Breast epithelium (tissue), 4 donors: ENCODE data around the gene ATN1. TPM values are rescaled to one million over a fixed set of nuclear protein-coding genes. Genes with fewer than 3 reads are reported as not detected.
A peak's percentile ranks its signal among the peaks of the same experiment; 100 is the strongest.
"Not testable (repeated sequence)": the region's sequence is repeated elsewhere in the genome, so short reads cannot be mapped to it uniquely, and the experiment has no call there.

ENCODE experiments used
- DNase-seq, 2 donors: peaks; one replicate each; pipeline ENCODE4 v3.0.0-alpha.2; 2019; ENCODE audit warnings: low spot score in 2 of 2
- H3K27ac ChIP-seq, 2 donors: fragments of 200-600 bp; sonication (generic) in 1 of 2; one replicate each; pipeline ENCODE4 v1.5.1; 2016 to 2019; ENCODE audit warnings: mild to moderate bottlenecking in 1 of 2
- H3K27me3 ChIP-seq, 2 donors: fragments of 200-600 bp; sonication (generic) in 1 of 2; one replicate each; pipeline versions ENCODE4 v1.5.1 to v1.6.0; 2017 to 2019; ENCODE audit warnings: control low read depth in 1 of 2, mild to moderate bottlenecking in 1 of 2
- H3K36me3 ChIP-seq: fragments of 200-600 bp; one replicate; pipeline ENCODE4 v1.5.1; 2019
- H3K4me1 ChIP-seq, 2 donors: fragments of 200-600 bp; sonication (generic); one replicate each; pipeline ENCODE4 v1.5.1; 2016 to 2019; ENCODE audit warnings: control low read depth in 1 of 2
- H3K4me3 ChIP-seq, 3 donors: fragments of 200-600 bp; sonication (generic); 1 replicate in 2 of 3; 2 replicates in 1 of 3; pipeline ENCODE4 v1.5.1; 2016 to 2019; ENCODE audit warnings: mild to moderate bottlenecking in 3 of 3, moderate library complexity in 2 of 3
- H3K9me3 ChIP-seq, 2 donors: fragments of 200-600 bp; sonication (generic) in 1 of 2; one replicate each; pipeline ENCODE4 v1.5.1; 2016 to 2019; ENCODE audit warnings: control low read depth in 1 of 2
- POLR2A ChIP-seq: fragments of 450-650 bp; IDR thresholded peaks from one replicate; pipeline ENCODE4 v1.6.1; 2016; ENCODE audit warnings: antibody characterized with exemption, mild to moderate bottlenecking, moderate library complexity
- POLR2AphosphoS5 ChIP-seq, 3 donors: sonication (generic); formaldehyde crosslinking; IDR thresholded peaks; one replicate each; pipeline ENCODE4 v1.6.1; 2017; ENCODE audit warnings: antibody characterized with exemption in 3 of 3
- intact Hi-C: fragments of 100-400 bp; cut with DNase I; formaldehyde crosslinking; loops from one replicate; pipeline ENCODE4 v1.15.1; 2023; ENCODE audit warnings: low total_unique reads
- total RNA-seq, 3 donors: library from RNA; depleted of rRNA; stranded (reverse); fragments of >200 nt; gene quantifications; one replicate each; pipeline ENCODE4 v1.1.0, GENCODE V29; 2016
- TF ChIP-seq, protein P1 (sequence below), 3 donors: fragments of 450-650 bp; IDR thresholded peaks; one replicate each; pipeline ENCODE4 v1.5.1; 2016 to 2017; ENCODE audit warnings: antibody characterized with exemption in 3 of 3, mild to moderate bottlenecking in 3 of 3, moderate library complexity in 3 of 3

The ATN1 gene
- total RNA-seq, 3 donors from 2014 or later, result 57.9 to 96.4 (median 59.7) TPM

- intact Hi-C loops, result no loop called here
- no peak overlapping the region for H3K4me3 ChIP-seq
- no peak for TF ChIP-seq POLR2AphosphoS5 (IDR thresholded peaks at IDR 0.05)
- TF ChIP-seq, protein P1, sequence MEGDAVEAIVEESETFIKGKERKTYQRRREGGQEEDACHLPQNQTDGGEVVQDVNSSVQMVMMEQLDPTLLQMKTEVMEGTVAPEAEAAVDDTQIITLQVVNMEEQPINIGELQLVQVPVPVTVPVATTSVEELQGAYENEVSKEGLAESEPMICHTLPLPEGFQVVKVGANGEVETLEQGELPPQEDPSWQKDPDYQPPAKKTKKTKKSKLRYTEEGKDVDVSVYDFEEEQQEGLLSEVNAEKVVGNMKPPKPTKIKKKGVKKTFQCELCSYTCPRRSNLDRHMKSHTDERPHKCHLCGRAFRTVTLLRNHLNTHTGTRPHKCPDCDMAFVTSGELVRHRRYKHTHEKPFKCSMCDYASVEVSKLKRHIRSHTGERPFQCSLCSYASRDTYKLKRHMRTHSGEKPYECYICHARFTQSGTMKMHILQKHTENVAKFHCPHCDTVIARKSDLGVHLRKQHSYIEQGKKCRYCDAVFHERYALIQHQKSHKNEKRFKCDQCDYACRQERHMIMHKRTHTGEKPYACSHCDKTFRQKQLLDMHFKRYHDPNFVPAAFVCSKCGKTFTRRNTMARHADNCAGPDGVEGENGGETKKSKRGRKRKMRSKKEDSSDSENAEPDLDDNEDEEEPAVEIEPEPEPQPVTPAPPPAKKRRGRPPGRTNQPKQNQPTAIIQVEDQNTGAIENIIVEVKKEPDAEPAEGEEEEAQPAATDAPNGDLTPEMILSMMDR (IDR thresholded peaks at IDR 0.05), result no peak
- no peak for TF ChIP-seq POLR2A
- H3K27ac ChIP-seq, result peak overlapping the region; percentile 93 to 94
- DNase-seq, result no peak
- H3K36me3 ChIP-seq, result no peaks in the 10 kb centered on the region
- H3K9me3 ChIP-seq, result no peaks in the 10 kb centered on the region
- H3K27me3 ChIP-seq, result no peaks in the 10 kb centered on the region
- no peaks in the 10 kb centered on the region for H3K4me1 ChIP-seq
Measured at GRCh38 chr12:6903722-6904121, 24.0 kb upstream of the ATN1 start.

GRCh38 chr12:6904280-6905276, 23.2 kb upstream of the ATN1 start, which contains the start of gene LRRC23:
TSS of gene LRRC23 (plus strand) at chr12:6904822. CDS start at chr12:6905634, 812 bp downstream.
- no peaks in the 10 kb centered on the region for H3K4me1 ChIP-seq
- H3K4me3 ChIP-seq, result peak within 1 kb of the TSS; percentile 56 to 77 (median 72)
- no peaks in the 10 kb centered on the region for H3K9me3 ChIP-seq
- peak within 1 kb of the TSS; percentile 93 to 94 for H3K27ac ChIP-seq
- no peaks in the 10 kb centered on the region for H3K36me3 ChIP-seq
- peak; percentile 98 for DNase-seq
- TF ChIP-seq POLR2AphosphoS5 (IDR thresholded peaks at IDR 0.05) (peak; percentile 79 to 94 (median 82)), POLR2A (peak; percentile 83)
- TF ChIP-seq, protein P1 (IDR thresholded peaks at IDR 0.05), result no peak
- intact Hi-C loops, result no loop called here
- no peaks in the 10 kb centered on the region for H3K27me3 ChIP-seq

- no peak for TF ChIP-seq POLR2A
- TF ChIP-seq POLR2AphosphoS5 (IDR thresholded peaks at IDR 0.05), result no peak
- TF ChIP-seq, protein P1 (IDR thresholded peaks at IDR 0.05), result no peak
- no peak for DNase-seq
- Histone ChIP-seq H3K27me3 (no peaks in the 10 kb centered on the region), H3K4me1 (no peaks in the 10 kb centered on the region), H3K4me3 (peak overlapping the region in 2 of 3 donors; percentile 72 to 77), H3K9me3 (no peaks in the 10 kb centered on the region), H3K27ac (peak overlapping the region; percentile 93 to 94), H3K36me3 (no peaks in the 10 kb centered on the region)
- intact Hi-C loops, result no loop called here
Measured at GRCh38 chr12:6905414-6906040, 22.2 kb upstream of the ATN1 start.

GRCh38 chr12:6908141-6908540, 19.6 kb upstream of the ATN1 start:
- intact Hi-C loops, H3K27me3 ChIP-seq, H3K27ac ChIP-seq, H3K4me1 ChIP-seq, H3K9me3 ChIP-seq, H3K4me3 ChIP-seq, DNase-seq, H3K36me3 ChIP-seq: not testable (repeated sequence)

- H3K27ac ChIP-seq, result no peak overlapping the region
- TF ChIP-seq, protein P1 (IDR thresholded peaks at IDR 0.05), result no peak
- TF ChIP-seq POLR2A (no peak), POLR2AphosphoS5 (IDR thresholded peaks at IDR 0.05) (no peak)
- DNase-seq, result no peak
- H3K36me3 ChIP-seq, result no peaks in the 10 kb centered on the region
- peaks cover 0 to 5% of the 10 kb centered on the region in 2 donors for H3K4me1 ChIP-seq
- no peaks in the 10 kb centered on the region for H3K9me3 ChIP-seq
- H3K27me3 ChIP-seq, result no peaks in the 10 kb centered on the region
- no peak overlapping the region for H3K4me3 ChIP-seq
- intact Hi-C loops, result no loop called here
Measured at GRCh38 chr12:6909421-6910145, 18.2 kb upstream of the ATN1 start.
